Measurements from ENCODE around the gene TMEM156.
"Not testable (repeated sequence)": the region's sequence is repeated elsewhere in the genome, so short reads cannot be mapped to it uniquely, and the experiment has no call there.

TMEM156 gene

GRCh38 chr4:39043058-39043860 is 11.1 kb upstream of the TMEM156 start:
- no peak for DNase-seq (ENCODE audit: low spot score)

- no peak for DNase-seq (ENCODE audit: low spot score)
Measured at GRCh38 chr4:39042366-39042765, 10.2 kb upstream of the TMEM156 start.

GRCh38 chr4:39039108-39039507 is 6.9 kb upstream of the TMEM156 start:
- no peak for DNase-seq (ENCODE audit: low spot score)

GRCh38 chr4:39037941-39038340 is 5.7 kb upstream of the TMEM156 start:
- DNase-seq (ENCODE audit: low spot score), result no peak

GRCh38 chr4:39037491-39037825 is 5.2 kb upstream of the TMEM156 start:
- no peak for DNase-seq (ENCODE audit: low spot score)

GRCh38 chr4:39036172-39036571 is 4.0 kb upstream of the TMEM156 start:
- no peak for DNase-seq (ENCODE audit: low spot score)

GRCh38 chr4:39031590-39032020 is 604 bp downstream of the TMEM156 start:
- not testable (repeated sequence) for DNase-seq (ENCODE audit: low spot score)

GRCh38 chr4:39030725-39031124 is 1.5 kb downstream of the TMEM156 start:
- DNase-seq (ENCODE audit: low spot score), result no peak

GRCh38 chr4:39029752-39030694 is 2.2 kb downstream of the TMEM156 start:
- no peak for DNase-seq (ENCODE audit: low spot score)

- DNase-seq (ENCODE audit: low spot score), result no peak
Measured at GRCh38 chr4:39026096-39026495, 6.1 kb downstream of the TMEM156 start.

GRCh38 chr4:39025552-39026085 is 6.6 kb downstream of the TMEM156 start:
- no peak for DNase-seq (ENCODE audit: low spot score)

GRCh38 chr4:39024311-39024865 is 7.8 kb downstream of the TMEM156 start:
- DNase-seq (ENCODE audit: low spot score), result no peak

- DNase-seq (ENCODE audit: low spot score), result no peak
Measured at GRCh38 chr4:39023059-39023458, 9.2 kb downstream of the TMEM156 start.

GRCh38 chr4:39022241-39022640 is 10.0 kb downstream of the TMEM156 start:
- DNase-seq (ENCODE audit: low spot score), result no peak

- no peak for DNase-seq (ENCODE audit: low spot score)
Measured at GRCh38 chr4:39021631-39022030, 10.6 kb downstream of the TMEM156 start.

GRCh38 chr4:39020130-39020529 is 12.1 kb downstream of the TMEM156 start:
- no peak for DNase-seq (ENCODE audit: low spot score)

GRCh38 chr4:39014028-39014427 is 18.2 kb downstream of the TMEM156 start:
- DNase-seq (ENCODE audit: low spot score), result no peak

GRCh38 chr4:39004758-39005157 is 27.5 kb downstream of the TMEM156 start:
- DNase-seq (ENCODE audit: low spot score), result no peak

GRCh38 chr4:39002058-39002457 is 30.2 kb downstream of the TMEM156 start:
- DNase-seq (ENCODE audit: low spot score), result not testable (repeated sequence)

GRCh38 chr4:38995660-38996005 is 36.6 kb downstream of the TMEM156 start:
- DNase-seq (ENCODE audit: low spot score), result no peak

- DNase-seq (ENCODE audit: low spot score), result no peak
Measured at GRCh38 chr4:38994135-38994534, 38.1 kb downstream of the TMEM156 start.

- DNase-seq (ENCODE audit: low spot score), result no peak
Measured at GRCh38 chr4:38993683-38994082, 38.5 kb downstream of the TMEM156 start.

- DNase-seq (ENCODE audit: low spot score), result no peak
Measured at GRCh38 chr4:38990241-38990640, 42.0 kb downstream of the TMEM156 start.

All from putamen (tissue), 1 donor.